GM12873 (cell line): ENCODE measurements around the gene SUFU.

Source experiments
- TF ChIP-seq, protein P1 (sequence below): IDR thresholded peaks from 2 replicates; pipeline ENCODE4 v1.5.1; 2012; ENCODE audit warnings: low read depth, mild to moderate bottlenecking, moderate library complexity, low read length, control low read depth; ENCODE audit not compliant: insufficient read depth; ENCODE audit errors: missing control alignments

The SUFU gene

GRCh38 chr10:102462512-102463054 is 41.2 kb upstream of the SUFU start:
- TF ChIP-seq, protein P1, sequence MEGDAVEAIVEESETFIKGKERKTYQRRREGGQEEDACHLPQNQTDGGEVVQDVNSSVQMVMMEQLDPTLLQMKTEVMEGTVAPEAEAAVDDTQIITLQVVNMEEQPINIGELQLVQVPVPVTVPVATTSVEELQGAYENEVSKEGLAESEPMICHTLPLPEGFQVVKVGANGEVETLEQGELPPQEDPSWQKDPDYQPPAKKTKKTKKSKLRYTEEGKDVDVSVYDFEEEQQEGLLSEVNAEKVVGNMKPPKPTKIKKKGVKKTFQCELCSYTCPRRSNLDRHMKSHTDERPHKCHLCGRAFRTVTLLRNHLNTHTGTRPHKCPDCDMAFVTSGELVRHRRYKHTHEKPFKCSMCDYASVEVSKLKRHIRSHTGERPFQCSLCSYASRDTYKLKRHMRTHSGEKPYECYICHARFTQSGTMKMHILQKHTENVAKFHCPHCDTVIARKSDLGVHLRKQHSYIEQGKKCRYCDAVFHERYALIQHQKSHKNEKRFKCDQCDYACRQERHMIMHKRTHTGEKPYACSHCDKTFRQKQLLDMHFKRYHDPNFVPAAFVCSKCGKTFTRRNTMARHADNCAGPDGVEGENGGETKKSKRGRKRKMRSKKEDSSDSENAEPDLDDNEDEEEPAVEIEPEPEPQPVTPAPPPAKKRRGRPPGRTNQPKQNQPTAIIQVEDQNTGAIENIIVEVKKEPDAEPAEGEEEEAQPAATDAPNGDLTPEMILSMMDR = no peak

- TF ChIP-seq, protein P1 = no peak
Measured at GRCh38 chr10:102463983-102464382, 39.8 kb upstream of the SUFU start.

DNA sequence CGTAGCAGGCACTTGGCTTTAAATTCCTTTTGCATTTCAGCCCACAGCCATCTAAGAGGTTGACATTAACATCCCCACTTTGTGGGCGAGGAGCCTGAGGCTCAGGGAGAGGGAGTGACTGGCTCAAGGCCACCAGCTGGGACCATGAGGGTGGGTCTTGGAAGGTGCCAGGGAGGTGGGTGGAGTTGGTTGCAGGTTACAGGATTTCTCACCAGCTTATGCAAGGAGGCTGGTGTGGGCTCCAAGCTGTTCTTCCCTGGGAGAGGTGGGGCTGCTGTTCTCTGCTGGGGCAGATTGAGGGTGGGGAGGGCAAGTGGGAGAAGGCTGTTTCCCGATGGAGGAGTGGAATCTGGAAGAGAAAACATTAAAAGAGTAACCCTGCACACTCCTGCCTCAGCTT is 38.3 kb upstream of the SUFU start:
- TF ChIP-seq, protein P1 = no peak

- TF ChIP-seq, protein P1 = no peak
Measured at GRCh38 chr10:102467318-102467717, 36.5 kb upstream of the SUFU start.

DNA sequence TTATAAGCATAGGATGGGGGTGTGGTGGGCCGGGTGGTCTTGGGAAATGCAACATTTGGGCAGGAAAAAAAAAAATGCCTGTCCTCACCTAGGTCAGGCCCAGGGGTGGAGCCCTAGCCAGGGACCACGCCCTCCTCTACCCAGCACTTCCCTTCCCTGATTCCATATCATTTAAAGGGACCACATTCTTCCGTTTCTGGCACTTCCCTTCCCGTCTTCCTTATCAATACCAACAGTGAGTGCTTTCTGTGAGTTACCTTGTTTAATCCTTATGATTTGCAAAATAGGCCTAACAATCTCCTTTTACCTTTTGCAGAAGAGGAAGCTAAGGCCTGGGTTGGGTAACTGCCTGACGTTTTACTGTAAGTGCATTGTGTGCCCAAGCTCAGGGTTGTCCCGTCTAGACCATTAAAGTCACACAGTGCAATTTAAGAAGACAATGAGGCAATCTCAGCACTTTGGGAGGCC is 35.8 kb upstream of the SUFU start:
- TF ChIP-seq, protein P1 = no peak

DNA sequence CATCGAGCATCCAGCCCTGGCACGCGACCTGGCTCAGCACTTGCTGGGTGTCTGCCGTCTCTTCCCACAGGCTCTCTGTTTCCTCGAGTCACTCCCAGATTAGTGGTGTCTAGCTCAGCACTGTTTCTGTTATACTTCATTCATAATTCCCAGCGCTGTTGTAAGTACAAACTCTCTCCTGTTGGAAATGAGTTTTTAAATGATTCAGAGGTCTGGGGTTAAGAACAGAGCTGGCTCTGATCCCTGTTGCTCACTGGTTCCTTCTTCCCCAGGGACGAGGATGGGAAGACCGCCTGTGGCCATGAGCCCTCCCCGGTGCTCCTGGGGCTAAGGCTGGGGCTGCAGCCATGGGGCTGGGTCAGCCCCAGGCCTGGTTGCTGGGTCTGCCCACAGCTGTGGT is 35.1 kb upstream of the SUFU start:
- TF ChIP-seq, protein P1 = no peak

GRCh38 chr10:102470579-102471546 is 32.9 kb upstream of the SUFU start:
- TF ChIP-seq, protein P1 = no peak
